Activated CD8-positive, alpha-beta T cell treated with anti-CD3 and anti-CD28 coated beads for 36 hours (primary cell): Measurements from ENCODE around the gene AATK. TPM values are rescaled to one million over a fixed set of nuclear protein-coding genes. Genes with fewer than 3 reads are reported as not detected.

Experiments
- ATAC-seq: fragments of 200-7000 bp; cut with Tn5 transposase; one replicate; pipeline ENCODE4 v1.10.0; 2021; ENCODE audit warnings: mild to moderate bottlenecking, moderate library complexity
- CTCF ChIA-PET: fragments of 350-600 bp; sonication (Branson Sonifier 250); formaldehyde crosslinking; loops from one replicate; lab custom pipeline; 2021; ENCODE audit warnings: antibody characterized with exemption; lab: Charles Lee
- POLR2A ChIA-PET: fragments of 350-600 bp; sonication (Branson Sonifier 250); formaldehyde crosslinking; loops from one replicate; lab custom pipeline; 2021; ENCODE audit warnings: antibody characterized with exemption; lab: Charles Lee
- DNase-seq: peaks from one replicate; pipeline ENCODE4 v3.0.0-alpha.2; 2020
- H3K27ac Mint-ChIP-seq: one replicate; pipeline ENCODE4 v1.8.0; 2021; ENCODE audit warnings: mild to moderate bottlenecking, mixed read lengths
- H3K27me3 Mint-ChIP-seq: one replicate; pipeline ENCODE4 v1.8.0; 2021; ENCODE audit warnings: mixed read lengths
- H3K36me3 Mint-ChIP-seq: one replicate; pipeline ENCODE4 v1.8.0; 2021; ENCODE audit warnings: low read depth, mixed read lengths
- H3K4me1 Mint-ChIP-seq: one replicate; pipeline ENCODE4 v1.8.0; 2021; ENCODE audit warnings: low read depth, mixed read lengths
- H3K4me3 Mint-ChIP-seq: one replicate; pipeline ENCODE4 v1.8.0; 2021; ENCODE audit warnings: mild to moderate bottlenecking, moderate library complexity, mixed read lengths
- H3K9me3 Mint-ChIP-seq: one replicate; pipeline ENCODE4 v1.8.0; 2021; ENCODE audit warnings: mixed read lengths
- CTCF ChIP-seq: fragments of 200-600 bp; IDR thresholded peaks from one replicate; pipeline ENCODE4 v1.8.0; 2022; ENCODE audit warnings: antibody characterized with exemption, mild to moderate bottlenecking
- intact Hi-C: fragments of 100-400 bp; cut with micrococcal nuclease; formaldehyde crosslinking; loops from one replicate; pipeline ENCODE4 v1.10.0; 2022
- total RNA-seq, 2 experiments: library from RNA; stranded (reverse); gene quantifications; one replicate each; pipeline ENCODE4 v1.2.3, GENCODE V29; 2021

AATK gene
- total RNA-seq, 2 experiments from 2014 or later = 0.63 to 0.98 TPM

- no peak overlapping the region for H3K27ac Mint-ChIP-seq
- no peaks in the 10 kb centered on the region for H3K4me1 Mint-ChIP-seq
- POLR2A ChIA-PET = interaction anchor here (0.6 kb wide), 1 partner anchor 78 kb away, joined by 3 read pairs; no protein-coding TSS in a partner anchor
- CTCF ChIA-PET = no interaction called here
- H3K9me3 Mint-ChIP-seq = no peaks in the 10 kb centered on the region
- no peaks in the 10 kb centered on the region for H3K27me3 Mint-ChIP-seq
- no peaks in the 10 kb centered on the region for H3K36me3 Mint-ChIP-seq
- no peak for ATAC-seq
- no peak for DNase-seq
- no peak overlapping the region for H3K4me3 Mint-ChIP-seq
- TF ChIP-seq CTCF = no peak
- intact Hi-C loops = no loop called here
Observed at GRCh38 chr17:81127133-81127455, 38.9 kb downstream of the AATK start.

- ChIA-PET POLR2A (no interaction called here), CTCF (no interaction called here)
- H3K9me3 Mint-ChIP-seq = no peaks in the 10 kb centered on the region
- H3K4me1 Mint-ChIP-seq = no peaks in the 10 kb centered on the region
- intact Hi-C loops = no loop called here
- H3K36me3 Mint-ChIP-seq = no peaks in the 10 kb centered on the region
- DNase-seq (no peak), ATAC-seq (no peak)
- H3K27ac Mint-ChIP-seq = no peak overlapping the region
- no peaks in the 10 kb centered on the region for H3K27me3 Mint-ChIP-seq
- no peak for TF ChIP-seq CTCF
- no peak overlapping the region for H3K4me3 Mint-ChIP-seq
Observed at GRCh38 chr17:81126281-81127132, 39.5 kb downstream of the AATK start.

- Mint-ChIP-seq H3K4me3 (no peak overlapping the region), H3K36me3 (no peaks in the 10 kb centered on the region), H3K27ac (no peak overlapping the region), H3K9me3 (no peaks in the 10 kb centered on the region), H3K27me3 (no peaks in the 10 kb centered on the region), H3K4me1 (no peaks in the 10 kb centered on the region)
- TF ChIP-seq CTCF = no peak
- POLR2A ChIA-PET = no interaction called here
- CTCF ChIA-PET = no interaction called here
- DNase-seq (no peak), ATAC-seq (no peak)
- intact Hi-C loops = no loop called here
Observed at GRCh38 chr17:81125573-81126081, 40.4 kb downstream of the AATK start.

DNA sequence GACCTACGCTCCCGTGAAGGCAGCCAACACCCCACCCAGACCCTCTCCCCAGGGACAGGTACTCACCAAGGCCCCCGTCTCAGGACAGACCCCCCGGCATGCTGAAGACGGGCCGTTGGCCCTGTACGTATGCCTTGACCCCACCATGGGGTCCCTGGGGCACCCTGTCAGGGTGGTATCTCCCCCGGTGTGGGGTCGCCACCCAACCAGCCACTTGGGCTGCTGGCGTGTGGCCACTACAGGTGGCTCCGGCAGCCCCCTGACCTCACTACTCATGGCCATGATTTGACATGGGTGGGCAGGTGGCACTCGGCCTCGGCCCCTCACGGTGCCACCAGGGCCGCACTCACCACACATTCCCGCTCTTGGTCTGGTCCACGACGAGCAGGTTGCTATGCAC lies 41.6 kb downstream of the AATK start:
- no peak for ATAC-seq
- intact Hi-C loops = no loop called here
- Mint-ChIP-seq H3K27me3 (no peaks in the 10 kb centered on the region), H3K4me3 (no peak overlapping the region), H3K4me1 (no peaks in the 10 kb centered on the region), H3K9me3 (no peaks in the 10 kb centered on the region), H3K27ac (no peak overlapping the region), H3K36me3 (no peaks in the 10 kb centered on the region)
- CTCF ChIA-PET = no interaction called here
- POLR2A ChIA-PET = no interaction called here
- DNase-seq = no peak
- no peak for TF ChIP-seq CTCF
